ENCODE results near the gene FSHB. TPM values are rescaled to one million over a fixed set of nuclear protein-coding genes. Genes with fewer than 3 reads are reported as not detected.
"Not testable (repeated sequence)": the region's sequence is repeated elsewhere in the genome, so short reads cannot be mapped to it uniquely, and the experiment has no call there.

FSHB gene
- polyA plus RNA-seq, 1 donor from 2014 or later: not detected

DNA sequence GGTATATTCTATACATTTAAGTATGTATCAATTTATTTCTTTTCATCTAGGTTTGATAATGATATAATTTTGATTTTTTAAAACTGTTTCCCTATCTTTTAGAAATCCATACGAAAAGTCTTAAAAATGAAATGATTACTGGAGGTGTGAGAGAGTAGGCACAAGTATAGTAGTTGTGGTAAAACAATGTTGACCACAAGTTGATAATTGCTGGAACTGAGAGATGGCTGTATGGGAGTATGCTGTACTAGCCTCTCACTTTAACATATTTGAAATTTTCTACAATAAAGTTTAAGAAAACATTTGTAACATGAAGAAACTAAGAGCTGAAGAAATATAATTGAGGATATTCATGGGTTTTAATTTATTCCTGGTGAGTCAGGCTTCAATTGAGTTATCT, 30.0 kb downstream of the FSHB start:
- no peaks in the 10 kb centered on the region for H3K27me3 ChIP-seq (ENCODE audit: insufficient read depth, low read depth, low read length)
- no peaks in the 10 kb centered on the region for H3K9me3 ChIP-seq (ENCODE audit: low read length)
- H3K4me3 ChIP-seq (ENCODE audit: low read length): no peak overlapping the region
- H3K27ac ChIP-seq (ENCODE audit: low read length): no peak overlapping the region
- H4K20me1 ChIP-seq (ENCODE audit: insufficient read depth): no peaks in the 10 kb centered on the region
- no peaks in the 10 kb centered on the region for H3K79me2 ChIP-seq (replicated peaks; ENCODE audit: insufficient read depth, low read length)
- no peaks in the 10 kb centered on the region for H3K9me2 ChIP-seq (ENCODE audit: insufficient read depth, low read length)
- no peaks in the 10 kb centered on the region for H3F3A ChIP-seq (ENCODE audit: insufficient read depth, low read length, poor library complexity, severe bottlenecking)
- no peak overlapping the region for H3K4me2 ChIP-seq (ENCODE audit: low read length)
- no peak overlapping the region for H3K9ac ChIP-seq (ENCODE audit: low read length)
- no peak overlapping the region for H2AFZ ChIP-seq (ENCODE audit: low read depth, low read length)
- H3K36me3 ChIP-seq (ENCODE audit: insufficient read depth, low read length): no peaks in the 10 kb centered on the region
- TF ChIP-seq MXI1 (conservative IDR thresholded peaks at IDR 0.05; ENCODE audit: poor library complexity, severe bottlenecking) (no peak), EZH2 (IDR thresholded peaks at IDR 0.05; ENCODE audit: borderline replicate concordance, insufficient read depth, low read length, poor library complexity, severe bottlenecking) (no peak), EP300 (conservative IDR thresholded peaks at IDR 0.05; ENCODE audit: poor library complexity, severe bottlenecking) (no peak), RAD21 (conservative IDR thresholded peaks at IDR 0.05) (no peak), POLR2AphosphoS5 (IDR thresholded peaks at IDR 0.05) (no peak), CTCF (IDR thresholded peaks at IDR 0.05; ENCODE audit: poor library complexity, severe bottlenecking) (no peak), SMC3 (conservative IDR thresholded peaks at IDR 0.05; ENCODE audit: poor library complexity) (no peak), TAF1 (IDR thresholded peaks at IDR 0.05; ENCODE audit: low read depth) (no peak)
- TF ChIP-seq, protein P1, sequence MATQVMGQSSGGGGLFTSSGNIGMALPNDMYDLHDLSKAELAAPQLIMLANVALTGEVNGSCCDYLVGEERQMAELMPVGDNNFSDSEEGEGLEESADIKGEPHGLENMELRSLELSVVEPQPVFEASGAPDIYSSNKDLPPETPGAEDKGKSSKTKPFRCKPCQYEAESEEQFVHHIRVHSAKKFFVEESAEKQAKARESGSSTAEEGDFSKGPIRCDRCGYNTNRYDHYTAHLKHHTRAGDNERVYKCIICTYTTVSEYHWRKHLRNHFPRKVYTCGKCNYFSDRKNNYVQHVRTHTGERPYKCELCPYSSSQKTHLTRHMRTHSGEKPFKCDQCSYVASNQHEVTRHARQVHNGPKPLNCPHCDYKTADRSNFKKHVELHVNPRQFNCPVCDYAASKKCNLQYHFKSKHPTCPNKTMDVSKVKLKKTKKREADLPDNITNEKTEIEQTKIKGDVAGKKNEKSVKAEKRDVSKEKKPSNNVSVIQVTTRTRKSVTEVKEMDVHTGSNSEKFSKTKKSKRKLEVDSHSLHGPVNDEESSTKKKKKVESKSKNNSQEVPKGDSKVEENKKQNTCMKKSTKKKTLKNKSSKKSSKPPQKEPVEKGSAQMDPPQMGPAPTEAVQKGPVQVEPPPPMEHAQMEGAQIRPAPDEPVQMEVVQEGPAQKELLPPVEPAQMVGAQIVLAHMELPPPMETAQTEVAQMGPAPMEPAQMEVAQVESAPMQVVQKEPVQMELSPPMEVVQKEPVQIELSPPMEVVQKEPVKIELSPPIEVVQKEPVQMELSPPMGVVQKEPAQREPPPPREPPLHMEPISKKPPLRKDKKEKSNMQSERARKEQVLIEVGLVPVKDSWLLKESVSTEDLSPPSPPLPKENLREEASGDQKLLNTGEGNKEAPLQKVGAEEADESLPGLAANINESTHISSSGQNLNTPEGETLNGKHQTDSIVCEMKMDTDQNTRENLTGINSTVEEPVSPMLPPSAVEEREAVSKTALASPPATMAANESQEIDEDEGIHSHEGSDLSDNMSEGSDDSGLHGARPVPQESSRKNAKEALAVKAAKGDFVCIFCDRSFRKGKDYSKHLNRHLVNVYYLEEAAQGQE (IDR thresholded peaks at IDR 0.05; ENCODE audit: borderline replicate concordance): no peak

GRCh38 chr11:30261821-30262220, 31.0 kb downstream of the FSHB start:
- no peaks in the 10 kb centered on the region for H3K9me2 ChIP-seq (ENCODE audit: insufficient read depth, low read length)
- H3F3A ChIP-seq (ENCODE audit: insufficient read depth, low read length, poor library complexity, severe bottlenecking): no peaks in the 10 kb centered on the region
- H3K27ac ChIP-seq (ENCODE audit: low read length): no peak overlapping the region
- no peak for TF ChIP-seq POLR2AphosphoS5 (IDR thresholded peaks at IDR 0.05)
- no peaks in the 10 kb centered on the region for H3K36me3 ChIP-seq (ENCODE audit: insufficient read depth, low read length)
- H3K4me3 ChIP-seq (ENCODE audit: low read length): no peak overlapping the region
- no peaks in the 10 kb centered on the region for H4K20me1 ChIP-seq (ENCODE audit: insufficient read depth)
- H3K79me2 ChIP-seq (replicated peaks; ENCODE audit: insufficient read depth, low read length): no peaks in the 10 kb centered on the region
- H2AFZ ChIP-seq (ENCODE audit: low read depth, low read length): no peak overlapping the region
- no peak overlapping the region for H3K4me2 ChIP-seq (ENCODE audit: low read length)
- H3K9me3 ChIP-seq (ENCODE audit: low read length): no peaks in the 10 kb centered on the region
- no peak overlapping the region for H3K9ac ChIP-seq (ENCODE audit: low read length)
- no peaks in the 10 kb centered on the region for H3K27me3 ChIP-seq (ENCODE audit: insufficient read depth, low read depth, low read length)

DNA sequence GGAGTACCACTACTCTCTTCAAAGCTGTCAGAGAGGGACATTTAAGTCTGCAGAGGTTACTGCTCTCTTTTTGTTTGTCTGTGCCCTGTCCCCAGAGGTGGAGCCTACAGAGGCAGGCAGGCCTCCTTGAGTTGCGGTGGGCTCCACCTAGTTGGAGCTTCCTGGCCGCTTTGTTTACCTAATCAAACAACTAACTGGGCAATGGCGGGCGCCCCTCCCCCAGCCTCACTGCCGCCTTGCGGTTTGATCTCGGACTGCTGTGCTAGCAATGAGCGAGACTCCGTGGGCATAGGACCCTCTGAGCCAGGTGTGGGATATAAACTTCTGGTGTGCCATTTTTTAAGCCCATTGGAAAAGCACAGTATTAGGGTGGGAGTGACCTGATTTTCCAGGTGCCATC, 37.8 kb downstream of the FSHB start:
- H3K27ac ChIP-seq (ENCODE audit: low read length); H3K9ac ChIP-seq (ENCODE audit: low read length); H3K4me2 ChIP-seq (ENCODE audit: low read length); H3F3A ChIP-seq (ENCODE audit: insufficient read depth, low read length, poor library complexity, severe bottlenecking); H3K79me2 ChIP-seq (replicated peaks; ENCODE audit: insufficient read depth, low read length); H4K20me1 ChIP-seq (ENCODE audit: insufficient read depth); H2AFZ ChIP-seq (ENCODE audit: low read depth, low read length); H3K9me2 ChIP-seq (ENCODE audit: insufficient read depth, low read length); H3K4me3 ChIP-seq (ENCODE audit: low read length); H3K9me3 ChIP-seq (ENCODE audit: low read length); H3K36me3 ChIP-seq (ENCODE audit: insufficient read depth, low read length); H3K27me3 ChIP-seq (ENCODE audit: insufficient read depth, low read depth, low read length): not testable (repeated sequence)

Measured in neural cell (in vitro differentiated cells).